Pericardium fibroblast (primary cell): ENCODE data around the gene RNF148. TPM values are rescaled to one million over a fixed set of nuclear protein-coding genes. Genes with fewer than 3 reads are reported as not detected.

Source experiments
- total RNA-seq: library from RNA; depleted of rRNA; stranded (reverse); fragments of >200 nt; gene quantifications from 2 replicates; pipeline ENCODE4 v1.2.3, GENCODE V29; 2015

The RNF148 gene, protein sequence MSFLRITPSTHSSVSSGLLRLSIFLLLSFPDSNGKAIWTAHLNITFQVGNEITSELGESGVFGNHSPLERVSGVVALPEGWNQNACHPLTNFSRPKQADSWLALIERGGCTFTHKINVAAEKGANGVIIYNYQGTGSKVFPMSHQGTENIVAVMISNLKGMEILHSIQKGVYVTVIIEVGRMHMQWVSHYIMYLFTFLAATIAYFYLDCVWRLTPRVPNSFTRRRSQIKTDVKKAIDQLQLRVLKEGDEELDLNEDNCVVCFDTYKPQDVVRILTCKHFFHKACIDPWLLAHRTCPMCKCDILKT
- 0.23 and 0.43 TPM in 2 replicates for total RNA-seq

DNA sequence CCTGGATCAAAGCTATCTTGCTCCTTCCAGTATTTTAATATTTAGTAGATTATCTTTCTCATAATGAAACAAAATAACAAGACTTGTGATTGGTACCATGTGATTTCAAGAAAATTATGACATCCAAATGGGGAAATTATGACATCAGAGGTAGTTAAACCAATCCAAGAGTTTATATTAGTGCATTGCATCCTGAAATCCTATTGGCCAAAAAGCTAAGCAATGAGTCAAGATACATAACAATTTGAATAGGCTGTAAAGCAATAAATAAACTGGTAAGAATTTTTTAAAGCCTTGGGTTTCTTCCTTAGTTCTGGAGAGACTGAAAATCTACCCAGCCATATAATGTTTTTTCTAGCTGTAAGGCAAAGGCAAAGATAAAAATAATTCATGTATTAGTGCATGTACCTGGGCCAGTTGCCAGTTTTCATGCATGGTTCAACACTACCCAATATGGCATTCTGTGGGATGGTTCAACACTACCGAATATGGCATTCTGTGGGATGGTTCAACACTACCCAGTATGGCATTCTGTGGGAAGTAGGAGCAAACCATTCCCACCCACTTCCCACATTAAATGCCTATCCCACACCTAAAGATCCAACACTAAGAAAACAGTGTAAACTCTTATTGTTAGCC, at the start of gene RNF148:
RNF148 (minus strand) TSS at position 51 of the 639 bp plus-strand sequence. CDS start 172 bp downstream, outside the sequence.

DNA sequence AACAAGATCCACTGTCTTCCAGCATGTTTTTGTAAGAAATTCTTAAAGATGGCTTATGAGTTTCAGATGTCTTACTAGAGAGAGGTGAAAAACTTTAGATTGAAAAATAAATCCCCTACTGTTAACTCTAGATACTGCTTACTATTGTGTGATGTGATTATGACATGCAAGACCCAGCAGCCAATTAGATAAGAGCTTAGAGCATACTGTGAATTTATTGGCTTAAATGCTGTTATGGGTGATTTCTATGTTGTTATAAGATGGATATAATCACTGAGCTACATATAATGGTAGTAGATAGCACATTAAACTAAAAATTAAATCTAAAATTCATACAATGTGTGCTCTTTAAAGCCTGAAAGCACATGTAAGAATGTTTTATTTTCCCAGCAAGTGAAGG, 3.7 kb downstream of the RNF148 start, which contains the start of gene RNF133:
RNF133 (minus strand) TSS at position 101 of the 400 bp plus-strand sequence. CDS start 199 bp downstream, outside the sequence.

Other genes with a start within 250 kb of the RNF148 start
- not detected in 2 replicates for gene RNF133, start 3.8 kb downstream of the RNF148 start, total RNA-seq
- gene CADPS2, start 183.5 kb upstream of the RNF148 start, total RNA-seq, result 14.2 and 41.6 TPM in 2 replicates